SJCRH30 (cell line): Measurements from ENCODE around the gene TASP1. TPM values are rescaled to one million over a fixed set of nuclear protein-coding genes. Genes with fewer than 3 reads are reported as not detected.

Source experiments
- DNase-seq, 2 experiments: peaks; one replicate each; pipeline ENCODE4 v3.0.0-alpha.2; 2015 to 2020
- H3K27ac ChIP-seq: fragments of 250-450 bp; sonication (Bioruptor Pico); 2 replicates; pipeline ENCODE4 v1.5.1; 2020; ENCODE audit warnings: mild to moderate bottlenecking, moderate library complexity
- H3K27me3 ChIP-seq: fragments of 250-450 bp; sonication (Bioruptor Pico); 2 replicates; pipeline ENCODE4 v1.5.1; 2020; ENCODE audit warnings: mild to moderate bottlenecking, moderate library complexity
- H3K36me3 ChIP-seq: fragments of 250-450 bp; sonication (Bioruptor Pico); 2 replicates; pipeline ENCODE4 v1.5.1; 2020; ENCODE audit warnings: mild to moderate bottlenecking, moderate library complexity
- H3K4me1 ChIP-seq: fragments of 250-450 bp; sonication (Bioruptor Pico); 2 replicates; pipeline ENCODE4 v1.5.1; 2020; ENCODE audit warnings: mild to moderate bottlenecking, moderate library complexity
- H3K4me3 ChIP-seq: fragments of 250-450 bp; sonication (Bioruptor Pico); 2 replicates; pipeline ENCODE4 v1.5.1; 2020; ENCODE audit warnings: mild to moderate bottlenecking, moderate library complexity
- H3K9me3 ChIP-seq: fragments of 250-450 bp; sonication (Bioruptor Pico); replicated peaks from 2 replicates; pipeline ENCODE4 v1.5.1; 2020; ENCODE audit warnings: mild to moderate bottlenecking, moderate library complexity
- total RNA-seq: library from RNA; depleted of rRNA; stranded (reverse); fragments of >200 nt; shearing (Covaris generic); gene quantifications from 2 replicates; pipeline ENCODE4 v1.2.3, GENCODE V29; 2014

TASP1 gene
- total RNA-seq, 1 experiment from 2014 or later, result 7.1 TPM

GRCh38 chr20:13567663-13568062 is 71.1 kb downstream of the TASP1 start:
- no peaks in the 10 kb centered on the region for H3K9me3 ChIP-seq
- H3K36me3 ChIP-seq, result no peaks in the 10 kb centered on the region
- no peak overlapping the region for H3K27ac ChIP-seq
- no peaks in the 10 kb centered on the region for H3K4me1 ChIP-seq
- no peak overlapping the region for H3K4me3 ChIP-seq
- no peaks in the 10 kb centered on the region for H3K27me3 ChIP-seq
- DNase-seq, result peak in 1 of 2 experiments; percentile 10

- no peaks in the 10 kb centered on the region for H3K27me3 ChIP-seq
- no peak overlapping the region for H3K4me3 ChIP-seq
- H3K27ac ChIP-seq, result no peak overlapping the region
- H3K9me3 ChIP-seq, result no peaks in the 10 kb centered on the region
- no peak for DNase-seq
- H3K36me3 ChIP-seq, result no peaks in the 10 kb centered on the region
- no peaks in the 10 kb centered on the region for H3K4me1 ChIP-seq
Observed at GRCh38 chr20:13563854-13564253, 74.9 kb downstream of the TASP1 start.

- 0 out of 2 replicates have a peak, but pooled peaks cover 3% of the 10 kb centered on the region for H3K36me3 ChIP-seq
- no peaks in the 10 kb centered on the region for H3K4me1 ChIP-seq
- no peak overlapping the region for H3K27ac ChIP-seq
- no peaks in the 10 kb centered on the region; the same call in 1 of the 2 replicates for H3K9me3 ChIP-seq
- no peak for DNase-seq
- H3K4me3 ChIP-seq, result no peak overlapping the region
- H3K27me3 ChIP-seq, result no peaks in the 10 kb centered on the region
Observed at GRCh38 chr20:13554706-13555105, 84.0 kb downstream of the TASP1 start.

- 0 out of 2 replicates have a peak, but pooled peaks cover 3% of the 10 kb centered on the region for H3K36me3 ChIP-seq
- no peak overlapping the region for H3K27ac ChIP-seq
- no peaks in the 10 kb centered on the region; the same call in 1 of the 2 replicates for H3K9me3 ChIP-seq
- no peaks in the 10 kb centered on the region for H3K4me1 ChIP-seq
- no peak overlapping the region for H3K4me3 ChIP-seq
- no peaks in the 10 kb centered on the region for H3K27me3 ChIP-seq
- no peak for DNase-seq
Observed at GRCh38 chr20:13554076-13554475, 84.7 kb downstream of the TASP1 start.

- Histone ChIP-seq H3K4me3 (no peak overlapping the region), H3K36me3 (no peaks in the 10 kb centered on the region), H3K4me1 (no peaks in the 10 kb centered on the region), H3K9me3 (no peaks in the 10 kb centered on the region), H3K27ac (no peak overlapping the region), H3K27me3 (no peaks in the 10 kb centered on the region)
- DNase-seq, result no peak
Observed at GRCh38 chr20:13552061-13552460, 86.7 kb downstream of the TASP1 start.

GRCh38 chr20:13549451-13549850 is 89.3 kb downstream of the TASP1 start:
- Histone ChIP-seq H3K36me3 (no peaks in the 10 kb centered on the region), H3K4me3 (no peak overlapping the region), H3K27me3 (no peaks in the 10 kb centered on the region), H3K9me3 (no peaks in the 10 kb centered on the region), H3K27ac (no peak overlapping the region), H3K4me1 (no peaks in the 10 kb centered on the region)
- DNase-seq, result no peak

GRCh38 chr20:13546497-13547131 is 92.1 kb downstream of the TASP1 start:
- Histone ChIP-seq H3K27me3 (no peaks in the 10 kb centered on the region), H3K36me3 (no peaks in the 10 kb centered on the region), H3K4me1 (no peaks in the 10 kb centered on the region), H3K27ac (no peak overlapping the region), H3K4me3 (no peak overlapping the region), H3K9me3 (no peaks in the 10 kb centered on the region)
- DNase-seq, result peak; percentile 69 to 86

GRCh38 chr20:13545790-13546189 is 92.9 kb downstream of the TASP1 start:
- Histone ChIP-seq H3K4me1 (no peaks in the 10 kb centered on the region), H3K27ac (no peak overlapping the region), H3K27me3 (no peaks in the 10 kb centered on the region), H3K36me3 (no peaks in the 10 kb centered on the region), H3K4me3 (no peak overlapping the region), H3K9me3 (no peaks in the 10 kb centered on the region)
- no peak for DNase-seq

- no peaks in the 10 kb centered on the region for H3K36me3 ChIP-seq
- H3K27me3 ChIP-seq, result no peaks in the 10 kb centered on the region
- no peak overlapping the region for H3K27ac ChIP-seq
- H3K4me1 ChIP-seq, result no peaks in the 10 kb centered on the region
- no peak for DNase-seq
- H3K4me3 ChIP-seq, result no peak overlapping the region
- H3K9me3 ChIP-seq, result no peaks in the 10 kb centered on the region
Observed at GRCh38 chr20:13543783-13544182, 94.9 kb downstream of the TASP1 start.

- DNase-seq, result no peak
- Histone ChIP-seq H3K27me3 (no peaks in the 10 kb centered on the region), H3K27ac (no peak overlapping the region)
Observed at GRCh38 chr20:13535627-13536026, 103.1 kb downstream of the TASP1 start.

GRCh38 chr20:13533946-13534345 is 104.8 kb downstream of the TASP1 start:
- no peak overlapping the region for H3K27ac ChIP-seq
- no peaks in the 10 kb centered on the region for H3K27me3 ChIP-seq
- peak; percentile 4 to 11 for DNase-seq
- H3K36me3 ChIP-seq, result no peaks in the 10 kb centered on the region; the same call in 1 of the 2 replicates
- H3K4me3 ChIP-seq, result no peak overlapping the region
- no peaks in the 10 kb centered on the region for H3K4me1 ChIP-seq
- no peaks in the 10 kb centered on the region for H3K9me3 ChIP-seq

More at GRCh38 chr20:13535627-13536026, 103.1 kb downstream of the TASP1 start:
- Histone ChIP-seq H3K9me3 (no peaks in the 10 kb centered on the region), H3K4me1 (no peaks in the 10 kb centered on the region), H3K4me3 (no peak overlapping the region), H3K36me3 (no peaks in the 10 kb centered on the region; the same call in 1 of the 2 replicates)

GRCh38 chr20:13530146-13530545 is 108.6 kb downstream of the TASP1 start:
- no peak for DNase-seq
- Histone ChIP-seq H3K27me3 (no peaks in the 10 kb centered on the region), H3K36me3 (peaks cover 4% of the 10 kb centered on the region; the same call in 1 of the 2 replicates), H3K27ac (no peak overlapping the region), H3K4me1 (peaks cover 8% of the 10 kb centered on the region), H3K4me3 (no peak overlapping the region), H3K9me3 (no peaks in the 10 kb centered on the region)

- H3K9me3 ChIP-seq, result no peaks in the 10 kb centered on the region
- no peak overlapping the region for H3K4me3 ChIP-seq
- H3K27me3 ChIP-seq, result no peaks in the 10 kb centered on the region
- no peak for DNase-seq
- peaks cover 4% of the 10 kb centered on the region; the same call in 1 of the 2 replicates for H3K36me3 ChIP-seq
- no peak overlapping the region for H3K27ac ChIP-seq
- peaks cover 14% of the 10 kb centered on the region for H3K4me1 ChIP-seq
Observed at GRCh38 chr20:13526551-13526950, 112.2 kb downstream of the TASP1 start.

GRCh38 chr20:13525225-13525940 is 113.3 kb downstream of the TASP1 start:
- Histone ChIP-seq H3K9me3 (no peaks in the 10 kb centered on the region), H3K27ac (peak overlapping the region; percentile 30)
- DNase-seq, result peak; percentile 44 to 64

GRCh38 chr20:13524339-13524738 is 114.4 kb downstream of the TASP1 start:
- no peaks in the 10 kb centered on the region for H3K9me3 ChIP-seq
- peaks cover 14% of the 10 kb centered on the region for H3K4me1 ChIP-seq
- H3K27ac ChIP-seq, result no peak overlapping the region

More at GRCh38 chr20:13525225-13525940, 113.3 kb downstream of the TASP1 start:
- no peaks in the 10 kb centered on the region for H3K27me3 ChIP-seq
- peaks cover 4% of the 10 kb centered on the region; the same call in 1 of the 2 replicates for H3K36me3 ChIP-seq
- no peak overlapping the region for H3K4me3 ChIP-seq
- peaks cover 14% of the 10 kb centered on the region for H3K4me1 ChIP-seq

More at GRCh38 chr20:13524339-13524738, 114.4 kb downstream of the TASP1 start:
- Histone ChIP-seq H3K4me3 (no peak overlapping the region), H3K36me3 (peaks cover 4% of the 10 kb centered on the region; the same call in 1 of the 2 replicates), H3K27me3 (no peaks in the 10 kb centered on the region)
- no peak for DNase-seq
